Measurements from ENCODE around the gene MICU1.
"Not testable (repeated sequence)": the region's sequence is repeated elsewhere in the genome, so short reads cannot be mapped to it uniquely, and the experiment has no call there.

MICU1 gene

GRCh38 chr10:72379062-72379461 lies 246.8 kb downstream of the MICU1 start:
- no peak for DNase-seq

- DNase-seq, result no peak
These were observed 250.3 kb downstream of the MICU1 start for GRCh38 chr10:72375585-72375984.

- no peak for DNase-seq
These were observed 250.7 kb downstream of the MICU1 start for GRCh38 chr10:72375173-72375572.

GRCh38 chr10:72370201-72370722 lies 255.6 kb downstream of the MICU1 start:
- DNase-seq, result no peak

- no peak for DNase-seq
These were observed 258.4 kb downstream of the MICU1 start for GRCh38 chr10:72367301-72367960.

- no peak for DNase-seq
These were observed 260.6 kb downstream of the MICU1 start for GRCh38 chr10:72365106-72365895.

- peak; percentile 91 for DNase-seq
These were observed 261.6 kb downstream of the MICU1 start for GRCh38 chr10:72364239-72364777.

GRCh38 chr10:72356987-72357386 lies 268.9 kb downstream of the MICU1 start:
- DNase-seq, result no peak

- no peak for DNase-seq
These were observed 269.8 kb downstream of the MICU1 start for GRCh38 chr10:72356115-72356514.

- no peak for DNase-seq
These were observed 270.7 kb downstream of the MICU1 start for GRCh38 chr10:72355214-72355555.

GRCh38 chr10:72354356-72355213 lies 271.3 kb downstream of the MICU1 start, which contains the start of gene DNAJB12:
Gene DNAJB12 (minus strand): TSS chr10:72354919. CDS start chr10:72354897, 22 bp downstream.
- peak; percentile 87 for DNase-seq

- DNase-seq, result no peak
These were observed 271.9 kb downstream of the MICU1 start for GRCh38 chr10:72353965-72354355.

- DNase-seq, result no peak
These were observed 272.6 kb downstream of the MICU1 start for GRCh38 chr10:72353028-72353964.

- DNase-seq, result no peak
These were observed 274.4 kb downstream of the MICU1 start for GRCh38 chr10:72351479-72351878.

- DNase-seq, result no peak
These were observed 276.4 kb downstream of the MICU1 start for GRCh38 chr10:72349438-72349837.

- no peak for DNase-seq
These were observed 277.6 kb downstream of the MICU1 start for GRCh38 chr10:72348282-72348681.

- not testable (repeated sequence) for DNase-seq
These were observed 279.8 kb downstream of the MICU1 start for GRCh38 chr10:72346117-72346516.

GRCh38 chr10:72344932-72345331 lies 280.9 kb downstream of the MICU1 start:
- DNase-seq, result no peak

GRCh38 chr10:72342911-72343310 lies 283.0 kb downstream of the MICU1 start:
- no peak for DNase-seq

GRCh38 chr10:72340510-72341261 lies 285.2 kb downstream of the MICU1 start:
- DNase-seq, result peak; percentile 35

GRCh38 chr10:72338180-72338579 lies 287.7 kb downstream of the MICU1 start:
- no peak for DNase-seq
